Cardiac fibroblast (primary cell): ENCODE data around the gene NGEF.

Source experiments
- DNase-seq, 2 donors: peaks; one replicate each; pipeline versions ENCODE4 v3.0.0 to v3.0.0-alpha.2; 2010; ENCODE audit warnings: low read depth in 2 of 2
- H3K4me3 ChIP-seq, 2 donors: replicated peaks in 1 of 2; 1 replicate in 1 of 2; 2 replicates in 1 of 2; pipeline ENCODE4 v1.5.1; 2011; ENCODE audit warnings: low read depth in 2 of 2, low read length in 2 of 2, mild to moderate bottlenecking in 2 of 2, moderate library complexity in 1 of 2
- TF ChIP-seq, protein P1 (sequence below): IDR thresholded peaks from one replicate; pipeline ENCODE4 v1.5.1; 2011; ENCODE audit warnings: low read depth, mild to moderate bottlenecking, low read length, inconsistent platforms

Gene NGEF

GRCh38 chr2:233042549-233042948, 29.5 kb upstream of the NGEF start:
- H3K4me3 ChIP-seq, result no peak overlapping the region
- no peak for DNase-seq
- TF ChIP-seq, protein P1, sequence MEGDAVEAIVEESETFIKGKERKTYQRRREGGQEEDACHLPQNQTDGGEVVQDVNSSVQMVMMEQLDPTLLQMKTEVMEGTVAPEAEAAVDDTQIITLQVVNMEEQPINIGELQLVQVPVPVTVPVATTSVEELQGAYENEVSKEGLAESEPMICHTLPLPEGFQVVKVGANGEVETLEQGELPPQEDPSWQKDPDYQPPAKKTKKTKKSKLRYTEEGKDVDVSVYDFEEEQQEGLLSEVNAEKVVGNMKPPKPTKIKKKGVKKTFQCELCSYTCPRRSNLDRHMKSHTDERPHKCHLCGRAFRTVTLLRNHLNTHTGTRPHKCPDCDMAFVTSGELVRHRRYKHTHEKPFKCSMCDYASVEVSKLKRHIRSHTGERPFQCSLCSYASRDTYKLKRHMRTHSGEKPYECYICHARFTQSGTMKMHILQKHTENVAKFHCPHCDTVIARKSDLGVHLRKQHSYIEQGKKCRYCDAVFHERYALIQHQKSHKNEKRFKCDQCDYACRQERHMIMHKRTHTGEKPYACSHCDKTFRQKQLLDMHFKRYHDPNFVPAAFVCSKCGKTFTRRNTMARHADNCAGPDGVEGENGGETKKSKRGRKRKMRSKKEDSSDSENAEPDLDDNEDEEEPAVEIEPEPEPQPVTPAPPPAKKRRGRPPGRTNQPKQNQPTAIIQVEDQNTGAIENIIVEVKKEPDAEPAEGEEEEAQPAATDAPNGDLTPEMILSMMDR, result no peak

GRCh38 chr2:233041722-233042323, 28.8 kb upstream of the NGEF start:
- no peak overlapping the region for H3K4me3 ChIP-seq
- DNase-seq, result no peak
- TF ChIP-seq, protein P1, result no peak

- TF ChIP-seq, protein P1, result no peak
- no peak for DNase-seq
- no peak overlapping the region for H3K4me3 ChIP-seq
Observed at GRCh38 chr2:233040571-233040970, 27.5 kb upstream of the NGEF start.

- H3K4me3 ChIP-seq, result no peak overlapping the region
- TF ChIP-seq, protein P1, result no peak
- no peak for DNase-seq
Observed at GRCh38 chr2:233039846-233040530, 26.9 kb upstream of the NGEF start.

- no peak overlapping the region for H3K4me3 ChIP-seq
- DNase-seq, result no peak
- TF ChIP-seq, protein P1, result no peak
Observed at GRCh38 chr2:233039212-233039845, 26.3 kb upstream of the NGEF start.

DNA sequence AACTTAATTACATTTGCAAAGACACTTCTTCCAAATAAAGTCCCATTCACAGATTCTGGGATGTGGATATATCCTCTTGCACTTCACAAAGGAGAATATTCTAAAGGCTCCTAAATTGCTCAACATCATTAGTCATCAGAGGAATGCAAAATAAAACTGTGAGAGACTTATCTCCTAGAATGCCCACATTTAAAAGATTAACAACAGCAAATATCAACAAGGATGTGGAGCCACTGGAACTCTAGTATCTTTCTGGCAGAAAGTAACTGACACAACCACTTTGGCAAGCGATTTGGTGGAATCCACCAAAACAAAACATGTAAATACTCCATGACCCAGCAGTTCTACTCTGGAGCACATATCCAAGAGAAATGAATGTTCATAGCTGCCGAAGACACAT, 24.0 kb upstream of the NGEF start:
- TF ChIP-seq, protein P1, result no peak
- H3K4me3 ChIP-seq, result no peak overlapping the region
- peak; percentile 57 to 80 for DNase-seq
